Osteocyte (in vitro differentiated cells): Measurements from ENCODE around the gene AFF1. TPM values are rescaled to one million over a fixed set of nuclear protein-coding genes. Genes with fewer than 3 reads are reported as not detected.

Source experiments
- DNase-seq: peaks from one replicate; pipeline ENCODE4 v3.0.0; 2021; ENCODE audit warnings: mixed read lengths; ENCODE audit not compliant: unreplicated experiment; ENCODE audit errors: extremely low spot score
- H3K27ac Mint-ChIP-seq: one replicate; pipeline ENCODE4 v1.8.0; 2021; ENCODE audit warnings: mild to moderate bottlenecking, mixed read lengths; ENCODE audit not compliant: unreplicated experiment
- H3K27me3 Mint-ChIP-seq: one replicate; pipeline ENCODE4 v1.8.0; 2021; ENCODE audit warnings: mixed read lengths; ENCODE audit not compliant: unreplicated experiment
- H3K36me3 Mint-ChIP-seq: one replicate; pipeline ENCODE4 v1.8.0; 2021; ENCODE audit warnings: mixed read lengths; ENCODE audit not compliant: unreplicated experiment
- H3K4me1 Mint-ChIP-seq: one replicate; pipeline ENCODE4 v1.8.0; 2021; ENCODE audit warnings: mixed read lengths; ENCODE audit not compliant: unreplicated experiment
- H3K4me3 Mint-ChIP-seq: one replicate; pipeline ENCODE4 v1.8.0; 2021; ENCODE audit warnings: mild to moderate bottlenecking, moderate library complexity, mixed read lengths; ENCODE audit not compliant: unreplicated experiment
- H3K9me3 Mint-ChIP-seq: one replicate; pipeline ENCODE4 v1.8.0; 2021; ENCODE audit warnings: mixed read lengths; ENCODE audit not compliant: unreplicated experiment
- total RNA-seq: library from RNA; stranded (reverse); gene quantifications from 2 replicates; pipeline ENCODE4 v1.2.1, GENCODE V29; 2021
- TF ChIP-seq, protein P1 (sequence below): fragments of 200-600 bp; sonication (generic); IDR thresholded peaks from 2 replicates; pipeline ENCODE4 v1.5.0; 2021; ENCODE audit warnings: antibody characterized with exemption, mild to moderate bottlenecking, moderate library complexity

Gene AFF1
- total RNA-seq, 1 donor from 2014 or later: 39.3 TPM

DNA sequence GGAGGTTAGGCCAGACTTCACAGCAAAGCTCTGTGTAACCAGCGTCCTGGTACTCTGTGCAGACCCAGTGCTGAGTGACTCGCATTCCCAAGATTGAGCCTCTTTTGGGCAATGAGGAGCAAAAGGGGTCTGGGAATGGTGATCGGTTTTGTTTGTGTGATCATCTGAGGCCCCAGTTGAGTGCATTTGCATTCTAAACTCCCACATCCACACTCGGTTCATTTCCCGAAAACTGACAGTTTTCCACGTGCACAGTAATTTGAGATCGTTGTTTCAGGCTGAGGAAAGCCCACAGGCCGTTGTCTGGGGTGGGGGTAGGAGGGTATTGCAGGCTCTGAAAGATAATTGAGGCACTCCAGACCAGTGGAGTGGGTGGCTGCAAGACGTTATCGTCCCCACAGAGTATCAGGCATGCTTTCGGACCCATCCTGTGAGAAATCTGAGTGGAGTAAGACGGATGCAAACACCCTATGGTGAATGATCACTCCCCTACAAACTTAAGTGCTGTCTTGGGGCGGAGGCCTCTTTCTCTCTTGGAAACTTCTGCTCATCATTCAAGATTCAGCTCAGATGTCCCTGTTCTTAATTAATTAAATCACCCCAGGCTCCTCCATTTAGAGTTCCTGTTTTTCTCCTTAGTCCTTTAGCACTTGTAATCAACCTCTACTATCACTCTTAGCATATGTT, 96.1 kb downstream of the AFF1 start:
- peaks cover 10% of the 10 kb centered on the region for H3K4me1 Mint-ChIP-seq
- no peak overlapping the region for H3K4me3 Mint-ChIP-seq
- TF ChIP-seq, protein P1, sequence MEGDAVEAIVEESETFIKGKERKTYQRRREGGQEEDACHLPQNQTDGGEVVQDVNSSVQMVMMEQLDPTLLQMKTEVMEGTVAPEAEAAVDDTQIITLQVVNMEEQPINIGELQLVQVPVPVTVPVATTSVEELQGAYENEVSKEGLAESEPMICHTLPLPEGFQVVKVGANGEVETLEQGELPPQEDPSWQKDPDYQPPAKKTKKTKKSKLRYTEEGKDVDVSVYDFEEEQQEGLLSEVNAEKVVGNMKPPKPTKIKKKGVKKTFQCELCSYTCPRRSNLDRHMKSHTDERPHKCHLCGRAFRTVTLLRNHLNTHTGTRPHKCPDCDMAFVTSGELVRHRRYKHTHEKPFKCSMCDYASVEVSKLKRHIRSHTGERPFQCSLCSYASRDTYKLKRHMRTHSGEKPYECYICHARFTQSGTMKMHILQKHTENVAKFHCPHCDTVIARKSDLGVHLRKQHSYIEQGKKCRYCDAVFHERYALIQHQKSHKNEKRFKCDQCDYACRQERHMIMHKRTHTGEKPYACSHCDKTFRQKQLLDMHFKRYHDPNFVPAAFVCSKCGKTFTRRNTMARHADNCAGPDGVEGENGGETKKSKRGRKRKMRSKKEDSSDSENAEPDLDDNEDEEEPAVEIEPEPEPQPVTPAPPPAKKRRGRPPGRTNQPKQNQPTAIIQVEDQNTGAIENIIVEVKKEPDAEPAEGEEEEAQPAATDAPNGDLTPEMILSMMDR: no peak
- no peaks in the 10 kb centered on the region for H3K9me3 Mint-ChIP-seq
- no peak for DNase-seq
- H3K27ac Mint-ChIP-seq: no peak overlapping the region
- peaks cover 2% of the 10 kb centered on the region for H3K36me3 Mint-ChIP-seq
- no peaks in the 10 kb centered on the region for H3K27me3 Mint-ChIP-seq

- Mint-ChIP-seq H3K27me3 (no peaks in the 10 kb centered on the region), H3K36me3 (peaks cover 2% of the 10 kb centered on the region), H3K9me3 (no peaks in the 10 kb centered on the region), H3K4me3 (no peak overlapping the region), H3K27ac (no peak overlapping the region), H3K4me1 (peaks cover 13% of the 10 kb centered on the region)
- TF ChIP-seq, protein P1: no peak
- DNase-seq: no peak
Measured at GRCh38 chr4:87031920-87032319, 97.1 kb downstream of the AFF1 start.

DNA sequence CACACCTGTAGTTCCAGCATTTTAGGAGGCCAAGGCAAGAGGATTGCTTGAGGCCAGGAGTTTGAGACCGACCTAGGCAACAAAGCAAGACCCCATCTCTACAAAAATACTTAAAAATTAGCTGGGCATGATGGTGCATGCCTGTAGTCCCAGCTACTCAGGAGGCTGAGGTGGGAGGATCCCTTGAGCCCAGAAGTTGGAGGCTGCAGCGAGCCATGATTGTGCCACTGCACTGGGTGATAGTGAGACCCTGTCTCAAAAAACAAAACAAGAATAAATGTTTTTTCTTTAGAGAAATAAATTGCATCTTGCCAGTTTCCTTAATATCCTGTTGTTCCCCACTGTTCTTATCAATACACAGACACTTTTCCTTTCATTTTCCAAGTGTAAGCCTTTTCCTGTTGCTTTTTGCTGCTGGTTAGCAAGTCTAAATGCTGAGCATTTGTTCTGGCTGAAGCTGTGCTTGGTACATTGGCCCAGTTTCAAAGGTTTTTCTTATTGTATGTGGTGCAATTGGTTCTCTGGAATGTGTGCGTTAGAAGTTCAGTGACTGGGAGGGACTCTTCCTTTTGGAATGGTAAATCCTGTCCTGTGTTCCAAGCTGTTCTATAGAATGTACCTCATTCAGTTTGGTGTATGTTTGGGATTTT, 98.2 kb downstream of the AFF1 start:
- no peak for DNase-seq

DNA sequence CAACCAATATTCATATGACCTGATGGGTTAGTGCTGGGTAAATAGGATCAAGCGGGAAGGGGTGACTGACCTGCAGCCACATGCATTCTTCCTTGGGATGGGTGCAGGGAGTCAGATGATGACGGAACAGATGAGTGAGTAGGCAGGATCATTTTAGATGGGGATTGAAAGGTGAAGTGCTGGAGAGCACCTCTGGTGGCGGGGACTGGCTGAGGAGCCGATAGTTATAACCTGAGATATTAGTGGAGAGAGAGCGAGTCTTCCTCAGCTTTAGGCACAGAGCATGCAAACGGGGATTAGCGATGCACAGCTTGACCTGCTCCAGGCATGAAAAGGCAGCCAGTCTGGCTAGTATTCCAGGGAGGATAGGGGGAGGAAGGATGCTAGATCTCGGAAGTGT, 99.1 kb downstream of the AFF1 start:
- peaks cover 29% of the 10 kb centered on the region for H3K4me1 Mint-ChIP-seq
- no peak overlapping the region for H3K4me3 Mint-ChIP-seq
- no peaks in the 10 kb centered on the region for H3K27me3 Mint-ChIP-seq
- TF ChIP-seq, protein P1: no peak
- DNase-seq: no peak
- no peak overlapping the region for H3K27ac Mint-ChIP-seq
- H3K9me3 Mint-ChIP-seq: no peaks in the 10 kb centered on the region
- no peaks in the 10 kb centered on the region for H3K36me3 Mint-ChIP-seq

More for the DNA sequence above, 98.2 kb downstream of the AFF1 start:
- Mint-ChIP-seq H3K36me3 (peaks cover 2% of the 10 kb centered on the region), H3K4me3 (no peak overlapping the region), H3K9me3 (no peaks in the 10 kb centered on the region), H3K27ac (no peak overlapping the region), H3K4me1 (peaks cover 20% of the 10 kb centered on the region), H3K27me3 (no peaks in the 10 kb centered on the region)
- TF ChIP-seq, protein P1: no peak

DNA sequence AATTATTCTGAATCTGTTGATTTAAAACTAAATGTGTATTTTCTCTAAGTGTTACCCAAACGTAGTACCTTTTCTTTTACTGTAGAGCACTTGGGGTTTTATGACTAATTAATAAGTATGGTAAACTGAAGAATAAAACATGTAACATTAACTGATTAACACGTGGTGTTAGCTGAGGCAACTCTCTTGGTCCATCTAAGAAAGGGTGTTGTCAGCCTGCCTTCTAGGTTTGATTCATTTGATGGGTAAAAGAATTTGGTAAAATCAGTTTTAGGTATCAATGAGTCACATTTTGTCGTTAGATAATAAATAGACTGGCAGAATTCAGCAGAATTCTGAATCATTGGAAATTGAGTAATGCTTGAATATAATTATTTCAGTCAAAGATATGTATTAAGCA, 99.7 kb downstream of the AFF1 start:
- Mint-ChIP-seq H3K9me3 (no peaks in the 10 kb centered on the region), H3K36me3 (no peaks in the 10 kb centered on the region), H3K4me3 (no peak overlapping the region), H3K4me1 (peaks cover 36% of the 10 kb centered on the region), H3K27me3 (no peaks in the 10 kb centered on the region), H3K27ac (no peak overlapping the region)
- no peak for DNase-seq
- TF ChIP-seq, protein P1: no peak
